ENCODE measurements around the gene SLC6A6.
A peak's percentile ranks its signal among the peaks of the same experiment; 100 is the strongest.

SLC6A6 gene

DNA sequence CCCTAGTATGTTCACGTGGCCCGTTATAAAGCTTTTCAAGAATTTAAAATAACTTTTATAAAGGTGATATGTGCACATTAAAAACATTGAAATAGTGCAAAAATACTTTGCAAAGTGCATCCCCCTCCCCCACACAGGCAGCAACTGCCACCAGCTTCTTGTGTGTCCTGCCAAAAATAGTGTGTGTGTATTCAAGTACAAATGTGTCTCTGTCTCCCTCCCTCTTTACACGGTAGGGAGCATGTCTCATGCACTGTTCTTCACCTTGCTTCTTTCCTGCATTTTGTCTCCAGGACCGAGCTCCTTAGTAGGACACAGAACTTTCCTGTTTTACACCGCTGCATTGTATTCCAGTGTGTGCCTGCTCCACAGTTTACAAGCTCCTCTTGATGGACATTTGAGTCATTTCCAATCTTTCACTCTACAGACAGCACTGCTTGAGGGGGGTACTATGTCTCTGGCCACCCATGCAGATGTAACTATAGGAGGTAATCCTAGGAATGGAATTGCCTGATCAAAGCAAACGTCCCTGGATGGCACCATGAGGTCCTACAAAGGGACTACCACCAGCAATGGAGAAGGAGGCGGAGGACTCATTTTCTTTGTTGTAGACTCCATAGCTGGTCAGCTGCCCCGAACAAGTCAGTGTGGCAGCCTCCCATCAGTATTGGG is 52.4 kb downstream of the SLC6A6 start:
- no peak for DNase-seq

DNA sequence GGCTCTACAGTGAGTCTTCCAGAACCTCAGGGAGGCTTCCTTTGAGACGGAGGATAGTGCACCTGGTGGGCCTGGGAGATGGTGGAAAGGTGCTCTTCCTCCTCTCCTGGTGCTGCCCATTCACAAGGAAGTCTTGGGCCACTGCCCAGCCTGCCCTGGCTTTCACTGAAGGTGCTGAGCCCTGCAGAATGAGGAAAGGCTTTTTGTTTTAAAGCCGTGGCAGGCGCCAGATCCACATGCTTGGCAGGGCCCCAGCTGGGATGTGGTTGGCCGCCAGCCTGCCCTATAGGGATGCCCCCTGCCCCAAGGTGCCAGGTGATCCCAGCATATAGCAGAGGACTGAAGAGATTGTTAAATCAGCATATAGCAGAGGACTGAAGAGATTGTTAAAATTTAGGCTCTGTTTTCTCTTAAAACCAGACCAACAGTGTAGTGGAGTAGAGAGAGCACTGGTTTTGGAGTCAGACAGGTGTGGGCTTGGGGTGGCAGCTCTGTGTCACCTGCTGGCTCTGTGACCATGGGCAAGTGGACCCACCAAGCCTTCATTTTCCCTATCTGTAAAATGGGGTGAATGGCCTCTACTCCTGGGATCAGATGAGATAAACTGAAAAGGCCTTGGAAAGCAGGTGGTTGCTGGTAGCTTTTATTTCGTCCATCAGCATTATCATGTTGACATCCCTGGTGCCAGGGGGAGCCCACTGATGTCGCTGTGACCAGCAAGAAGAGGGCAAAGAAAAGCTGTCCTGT is 53.3 kb downstream of the SLC6A6 start:
- DNase-seq, result no peak

DNA sequence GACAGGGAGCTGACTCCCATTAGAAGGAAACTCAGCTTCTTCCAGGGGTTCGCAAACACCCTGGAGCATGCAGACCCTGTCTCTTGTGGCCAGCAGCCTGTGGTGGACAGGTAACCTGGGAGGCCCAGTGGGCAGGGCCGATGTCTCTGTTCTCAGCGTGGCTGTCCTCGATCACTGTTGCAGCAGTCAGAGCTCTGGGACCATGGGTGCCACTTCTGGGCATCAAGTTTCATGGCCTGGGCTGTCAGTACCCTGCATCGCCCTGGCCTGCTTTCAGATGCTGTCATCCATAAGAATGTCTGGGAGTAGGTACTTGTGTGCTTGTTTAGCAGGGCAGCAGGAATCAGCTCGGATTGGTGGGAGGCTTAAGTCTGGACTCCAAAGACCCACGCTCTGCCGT is 54.4 kb downstream of the SLC6A6 start:
- no peak for DNase-seq

DNA sequence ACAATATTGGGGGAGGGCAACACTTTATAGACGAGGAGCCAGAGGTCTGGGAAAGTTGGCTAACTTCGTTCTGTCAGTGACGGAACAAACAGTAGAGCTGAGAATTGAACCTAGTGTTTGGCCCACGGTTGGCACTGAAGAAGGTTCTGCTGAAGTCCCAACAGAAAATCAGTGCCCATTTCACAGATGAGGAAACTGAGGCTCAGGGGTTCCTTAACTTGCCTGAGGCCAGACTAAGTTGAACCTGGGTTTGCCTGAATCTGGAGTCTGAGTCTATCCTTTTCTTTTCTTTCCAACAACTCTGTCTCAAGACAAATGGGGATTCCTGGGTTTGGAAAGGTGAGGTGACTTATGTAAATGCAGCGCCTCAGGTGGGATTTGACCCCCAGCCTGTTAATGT is 55.1 kb downstream of the SLC6A6 start:
- no peak for DNase-seq

DNA sequence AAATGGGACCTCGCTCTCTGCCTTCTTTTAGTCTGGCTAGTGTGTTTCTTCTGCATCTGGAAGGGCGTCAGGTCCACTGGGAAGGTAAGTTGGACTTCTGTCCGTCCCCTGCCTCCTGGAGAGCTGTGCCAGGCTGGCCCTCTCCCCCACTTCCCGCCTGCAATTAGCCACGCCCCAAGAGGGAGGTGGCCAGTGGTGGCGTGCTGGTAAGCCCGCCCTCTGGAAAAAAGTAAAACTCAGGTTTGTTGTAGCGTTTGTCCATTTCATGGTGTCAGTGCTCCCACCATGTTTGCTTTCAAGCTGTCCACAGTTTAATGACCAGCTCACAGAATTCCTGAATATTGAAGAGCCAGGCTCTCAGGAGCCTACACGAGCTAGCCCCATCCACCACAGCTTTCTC is 55.6 kb downstream of the SLC6A6 start:
- no peak for DNase-seq

DNA sequence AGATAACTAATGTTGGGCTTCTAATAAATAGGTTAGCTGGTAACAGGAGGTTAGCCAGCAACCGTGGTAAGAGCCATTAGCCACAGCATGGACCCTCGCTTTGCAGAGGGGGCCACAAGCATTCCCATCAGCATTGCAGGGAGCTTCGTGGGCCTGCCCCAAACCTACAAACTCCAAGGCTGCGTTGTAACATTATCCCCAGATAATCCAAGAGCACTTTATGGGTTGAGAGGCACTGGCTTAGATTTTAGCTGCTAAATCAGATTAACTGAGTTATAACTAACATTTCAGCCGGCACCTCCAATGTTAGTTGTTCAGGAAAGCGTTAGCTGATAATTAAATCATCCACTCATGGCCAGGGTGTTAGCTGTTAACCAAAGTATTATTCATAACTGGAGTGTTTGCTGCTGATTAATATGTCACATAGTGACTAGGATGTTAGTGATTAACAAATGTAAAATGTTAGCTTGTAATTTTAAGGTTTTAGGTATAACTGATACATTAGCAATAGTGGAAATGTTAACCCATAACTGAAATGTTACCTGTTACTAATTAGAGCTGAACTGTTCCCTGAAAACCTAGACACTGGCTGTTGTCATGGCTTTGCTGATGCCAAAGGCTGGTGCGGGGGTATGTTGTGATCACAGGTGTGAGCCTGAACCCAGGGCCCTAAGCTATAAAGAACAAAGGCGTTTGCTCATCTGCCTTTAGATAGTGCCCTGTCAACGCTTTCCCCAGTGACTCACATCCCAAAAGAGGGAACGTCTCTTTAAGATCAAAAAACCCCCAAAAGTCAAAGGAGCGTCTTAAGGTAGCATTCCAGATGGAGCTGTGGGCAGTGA is 56.2 kb downstream of the SLC6A6 start:
- DNase-seq, result no peak

DNA sequence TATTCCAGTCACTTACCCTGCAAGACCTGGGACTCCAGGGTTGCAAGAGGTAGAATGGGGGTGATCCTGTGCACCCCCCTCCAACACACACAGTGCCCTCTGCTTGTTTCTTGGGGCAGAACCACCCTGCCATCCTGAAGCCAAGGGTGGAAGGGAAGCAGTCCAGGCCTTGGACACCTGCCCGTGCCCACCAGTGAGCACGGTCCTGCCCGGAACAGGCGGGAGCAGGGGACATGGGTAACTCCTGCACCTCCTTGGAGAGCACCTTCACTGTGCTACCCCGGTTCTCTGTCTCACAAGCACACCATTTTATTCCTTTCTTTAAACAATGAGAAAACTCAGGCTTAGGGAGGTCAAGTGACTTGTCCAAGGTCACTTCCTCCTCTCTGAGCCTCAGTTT is 57.0 kb downstream of the SLC6A6 start:
- no peak for DNase-seq

DNA sequence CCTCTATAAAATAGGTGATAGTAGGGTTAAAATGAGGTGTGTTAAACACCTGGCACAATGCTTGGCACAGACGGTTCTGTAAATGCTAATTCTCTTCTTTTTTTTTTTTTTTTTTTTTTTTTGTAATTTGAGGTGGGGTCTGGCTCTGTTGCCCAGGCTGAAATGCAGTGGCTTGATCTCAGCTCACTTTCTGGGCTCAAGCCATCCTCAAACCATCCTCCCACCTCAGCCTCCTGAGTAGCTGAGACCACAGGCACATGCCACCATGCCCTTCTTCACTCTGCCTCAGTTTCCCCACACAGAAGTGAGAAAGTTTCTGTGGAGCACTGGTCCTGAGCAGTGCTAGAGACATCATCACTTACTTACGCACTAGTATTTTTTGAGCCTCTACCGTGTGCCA is 57.4 kb downstream of the SLC6A6 start:
- DNase-seq, result no peak

DNA sequence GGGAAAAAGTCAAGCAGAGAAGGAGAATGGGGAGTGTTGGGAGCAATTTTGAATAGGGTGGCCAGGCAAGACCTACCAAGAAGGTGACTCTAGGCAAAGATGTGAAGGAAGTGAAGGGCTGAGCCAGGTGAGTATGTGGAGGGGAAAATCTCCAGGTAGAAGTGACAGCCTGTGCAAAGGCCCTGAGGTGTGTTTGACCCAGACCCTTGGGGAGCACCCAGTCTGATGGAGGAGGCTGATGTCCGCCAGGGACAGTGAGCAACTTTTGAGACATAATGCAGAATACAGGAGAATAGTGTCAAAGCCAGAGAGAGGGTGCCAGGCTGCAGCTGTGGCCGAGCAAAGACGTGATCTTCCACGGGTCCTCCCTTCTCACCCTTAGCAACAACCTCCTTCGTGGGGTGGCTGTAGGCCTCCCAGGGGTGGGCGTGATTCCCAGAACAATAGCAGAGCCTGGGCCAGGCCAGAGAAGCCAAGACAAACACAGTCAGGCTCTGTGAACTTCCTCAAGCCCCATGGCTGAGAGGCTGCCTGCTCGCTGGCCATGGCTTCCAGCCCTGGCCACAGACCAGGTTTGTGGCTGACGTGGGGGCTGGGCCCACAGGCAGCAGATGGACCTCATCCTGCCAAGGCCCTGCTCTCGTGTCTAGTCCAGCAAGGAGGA is 58.1 kb downstream of the SLC6A6 start:
- DNase-seq, result no peak

DNA sequence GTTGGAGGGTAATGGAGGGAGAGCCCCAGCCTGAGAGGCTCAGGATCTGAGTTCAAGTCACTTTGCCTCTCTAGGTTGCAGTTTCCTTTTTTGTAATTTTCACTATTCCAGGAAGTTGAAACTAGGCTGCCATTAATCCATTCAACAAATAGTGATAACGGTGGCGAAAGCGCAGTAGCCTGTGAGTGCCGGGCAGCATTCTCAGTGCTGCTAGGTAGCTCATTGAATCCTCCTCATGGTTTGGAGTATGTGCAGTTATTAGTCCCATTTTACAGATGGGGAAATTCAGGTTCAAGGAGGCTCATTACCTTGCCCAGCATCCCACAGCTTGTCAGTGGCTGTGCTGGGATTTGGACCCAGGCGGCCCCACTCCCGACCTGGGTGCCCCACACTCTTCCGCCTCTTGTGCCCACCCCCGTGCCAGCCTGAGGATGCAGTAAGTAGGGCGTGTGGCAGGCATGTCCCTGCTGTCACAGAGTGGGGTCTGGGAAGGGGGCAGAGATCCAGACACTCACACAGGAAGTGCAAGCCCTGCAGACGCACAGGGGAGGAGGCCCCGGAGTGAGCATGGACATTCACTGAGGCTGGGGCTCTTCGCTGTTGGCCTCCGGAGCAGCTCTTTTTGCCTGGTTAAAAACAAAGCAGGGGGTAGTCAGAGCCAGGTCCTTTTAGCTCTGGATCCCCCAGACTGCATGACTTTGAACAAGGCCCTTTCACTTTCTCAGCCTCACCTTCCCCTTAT is 58.8 kb downstream of the SLC6A6 start:
- no peak for DNase-seq

DNA sequence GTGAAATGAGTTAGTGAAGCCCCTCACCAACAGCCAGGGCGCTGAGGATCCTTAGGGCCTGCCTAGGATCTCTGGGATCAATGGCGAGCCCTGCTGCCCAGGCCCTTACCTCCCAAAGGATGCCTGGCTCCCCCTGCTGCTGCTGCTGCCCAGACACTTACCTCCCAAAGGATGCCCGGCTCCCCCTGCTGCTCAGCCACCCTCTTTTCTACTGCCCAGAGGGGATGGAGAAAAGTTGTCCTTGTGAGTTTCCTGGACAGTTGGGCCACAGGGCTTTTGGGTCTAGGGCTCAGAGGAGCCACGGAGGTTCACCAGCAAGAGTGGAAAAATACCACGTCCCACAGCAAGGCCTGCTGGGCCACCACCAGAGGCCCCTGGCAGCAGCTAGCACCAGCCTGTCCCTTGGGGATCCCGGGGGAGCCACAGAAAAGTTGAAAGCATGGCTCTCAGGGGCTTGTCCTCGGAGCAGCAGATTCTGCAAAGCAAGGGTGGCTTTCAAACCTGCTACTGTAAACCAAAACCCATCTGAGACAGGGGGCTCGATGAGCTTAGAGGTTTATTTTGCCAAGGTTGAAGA is 59.4 kb downstream of the SLC6A6 start:
- peak; percentile 35 for DNase-seq

DNA sequence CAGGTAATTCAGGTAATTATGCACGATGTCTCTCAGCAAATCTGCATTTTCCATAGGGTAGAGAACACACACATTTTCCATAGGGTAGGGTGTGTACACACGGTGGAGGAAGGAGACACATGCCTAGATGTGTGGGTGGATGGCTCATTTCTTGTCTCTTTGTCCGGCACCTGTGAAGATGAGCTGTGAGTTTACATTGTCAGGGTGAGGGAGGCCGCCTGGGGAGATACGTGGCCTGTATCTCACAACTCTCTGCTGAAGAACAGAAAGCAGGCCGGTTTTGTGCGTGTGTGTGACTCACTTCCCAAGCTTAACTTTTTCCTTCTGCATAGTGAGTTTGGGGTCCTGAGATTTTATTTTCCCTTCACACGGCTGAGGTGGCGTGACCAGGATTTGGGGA is 60.3 kb downstream of the SLC6A6 start:
- DNase-seq, result no peak

DNA sequence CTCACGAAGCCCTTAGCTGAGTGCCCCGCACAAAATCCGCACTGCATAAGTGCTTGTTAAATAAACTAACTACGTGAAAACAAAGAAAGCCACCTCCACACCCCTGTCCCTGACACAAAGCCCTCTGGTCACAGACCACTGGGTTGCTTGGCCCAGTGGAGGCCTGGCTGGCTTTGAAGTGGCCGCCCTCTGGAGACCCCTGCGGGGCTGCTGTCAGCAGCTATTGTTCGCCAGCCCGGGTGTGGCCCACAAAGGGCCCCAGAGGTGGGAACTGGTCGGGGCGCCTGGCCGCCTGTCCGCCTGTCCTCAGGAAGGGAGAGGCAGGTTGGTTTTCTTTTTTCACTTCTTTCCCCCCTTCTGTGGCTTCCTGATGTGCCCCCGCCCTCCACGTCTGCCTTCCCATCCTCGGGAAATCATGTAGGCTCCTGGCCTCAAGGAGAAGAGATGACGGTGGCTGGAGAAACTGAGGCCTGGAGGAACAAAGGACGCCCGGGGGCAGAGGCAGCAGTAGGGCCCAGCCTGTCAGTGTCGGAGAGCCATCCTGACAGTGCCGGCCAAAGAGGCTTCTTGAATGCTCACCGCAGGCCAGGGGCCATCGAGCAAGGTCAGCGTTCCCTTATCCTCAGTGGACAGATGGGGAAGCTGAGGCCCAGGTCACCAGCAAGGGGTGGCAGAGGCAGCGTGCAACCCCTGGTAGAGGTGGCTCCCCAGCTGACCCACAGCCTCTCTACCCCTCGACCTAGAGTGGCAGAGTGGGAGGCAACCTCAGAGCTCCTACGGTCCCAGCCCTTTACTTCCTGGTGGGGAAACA is 61.1 kb downstream of the SLC6A6 start:
- DNase-seq, result no peak

DNA sequence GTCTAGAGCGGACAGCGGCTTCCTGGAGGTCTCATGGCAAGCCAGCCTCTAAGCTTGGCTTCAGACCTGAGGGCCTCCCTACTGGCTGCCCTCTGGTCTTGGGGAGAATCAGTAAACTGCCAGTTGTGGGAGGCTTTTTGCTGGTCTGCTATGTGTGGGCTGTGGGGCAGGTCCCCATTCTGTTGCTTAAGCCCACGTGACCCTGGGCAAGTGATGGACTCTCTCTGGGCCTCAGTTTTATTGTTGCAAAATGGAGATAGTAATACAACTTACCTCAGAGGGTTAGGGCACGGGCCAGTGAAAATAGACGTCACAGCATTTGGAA is 61.7 kb downstream of the SLC6A6 start:
- no peak for DNase-seq

DNA sequence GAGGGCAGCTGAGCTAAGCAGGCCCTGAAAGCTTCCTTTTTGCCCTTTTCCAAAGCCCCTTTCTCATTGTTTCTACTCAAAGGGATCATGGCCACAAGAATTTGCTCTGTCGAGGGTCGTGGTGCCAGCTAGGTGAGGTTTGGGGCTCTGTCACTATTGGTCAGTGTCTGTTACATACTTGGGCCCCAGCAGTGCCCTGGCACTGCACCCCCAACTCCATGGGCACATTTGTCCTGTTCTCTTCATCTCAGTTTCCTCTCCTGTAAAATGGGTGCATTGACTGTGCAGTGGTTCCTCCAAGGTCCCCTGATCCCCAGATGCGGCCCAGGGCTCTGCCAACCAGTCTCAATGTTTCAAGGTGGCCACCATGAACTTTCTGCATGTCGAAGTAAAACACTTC is 62.1 kb downstream of the SLC6A6 start:
- DNase-seq, result no peak

DNA sequence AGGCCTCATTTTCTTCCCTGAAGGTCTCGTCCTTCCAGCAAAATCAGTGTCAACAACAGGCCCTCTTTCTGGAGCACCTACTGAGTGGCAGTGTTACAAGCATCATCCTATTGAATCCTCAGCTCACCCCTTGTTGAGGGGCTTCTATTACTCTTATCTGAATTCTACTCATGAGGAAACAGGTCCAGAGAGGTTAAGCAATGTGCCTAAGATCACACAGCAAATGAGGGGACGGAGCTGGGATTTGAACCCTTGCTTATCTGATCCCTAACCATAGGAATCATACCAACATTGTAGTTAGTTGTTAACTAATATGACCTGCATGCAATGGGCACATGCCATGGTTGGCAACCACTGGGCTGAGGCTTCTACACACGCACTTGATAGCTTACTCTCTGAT is 63.0 kb downstream of the SLC6A6 start:
- no peak for DNase-seq

DNA sequence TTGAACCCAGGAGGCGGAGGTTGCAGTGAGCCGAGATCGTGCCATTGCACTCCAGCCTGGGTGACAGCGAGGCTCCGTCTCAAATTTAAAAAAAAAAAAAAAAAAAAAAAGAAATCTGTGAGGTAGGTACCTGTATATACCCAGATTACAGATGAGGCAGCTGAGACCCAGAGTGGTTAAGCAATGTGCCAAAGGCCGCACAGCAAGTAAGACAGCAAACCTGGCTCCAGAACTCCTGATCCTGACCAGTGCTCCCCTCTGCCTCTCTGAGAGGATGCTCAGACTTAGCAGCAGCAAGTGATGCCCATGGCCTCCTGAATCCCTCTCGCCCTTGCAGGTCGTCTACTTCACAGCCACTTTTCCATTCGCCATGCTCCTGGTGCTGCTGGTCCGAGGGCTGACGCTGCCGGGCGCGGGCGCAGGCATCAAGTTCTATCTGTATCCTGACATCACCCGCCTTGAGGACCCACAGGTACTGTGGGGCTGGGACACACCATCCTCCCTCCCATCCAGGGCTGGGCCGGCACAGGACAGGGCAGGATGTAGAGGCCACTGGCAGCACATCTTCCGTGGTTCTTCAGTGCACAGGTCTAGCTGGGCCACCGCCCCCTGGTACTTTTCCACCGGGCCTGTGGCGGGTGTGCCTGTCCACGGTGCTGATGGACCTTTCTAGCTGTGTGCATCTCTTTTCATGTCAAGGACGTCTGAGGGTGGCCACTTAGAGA is 63.9 kb downstream of the SLC6A6 start:
- no peak for DNase-seq

DNA sequence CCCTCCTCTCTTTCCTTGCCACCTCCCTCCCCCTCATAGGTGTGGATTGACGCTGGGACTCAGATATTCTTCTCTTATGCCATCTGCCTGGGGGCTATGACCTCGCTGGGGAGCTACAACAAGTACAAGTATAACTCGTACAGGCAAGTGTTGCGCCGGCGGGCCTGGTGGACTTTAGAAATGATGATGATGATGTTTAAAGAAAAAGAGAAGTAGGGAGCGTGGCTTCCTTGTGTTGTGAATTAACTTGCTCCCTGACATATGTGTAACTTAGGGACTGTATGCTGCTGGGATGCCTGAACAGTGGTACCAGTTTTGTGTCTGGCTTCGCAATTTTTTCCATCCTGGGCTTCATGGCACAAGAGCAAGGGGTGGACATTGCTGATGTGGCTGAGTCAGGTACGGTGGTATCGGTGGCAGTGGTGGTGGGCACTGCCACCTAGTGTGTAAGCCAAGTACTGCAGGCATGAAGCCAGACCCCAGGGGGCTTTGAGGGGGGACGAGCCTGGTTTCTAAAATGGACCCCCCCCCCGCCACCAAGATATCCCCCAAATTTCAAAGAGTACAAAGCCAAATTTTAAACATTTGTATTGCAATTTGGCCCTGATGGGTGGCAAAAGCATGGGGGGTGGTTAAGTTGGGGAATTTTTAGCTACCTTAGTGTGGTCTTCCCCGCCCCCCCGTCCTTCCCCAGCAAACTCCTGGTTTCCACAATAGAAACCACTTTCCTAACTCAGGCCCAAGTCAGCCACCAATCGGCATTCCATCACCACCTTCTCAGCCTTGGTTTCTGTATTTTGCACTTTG is 65.6 kb downstream of the SLC6A6 start:
- peak; percentile 46 for DNase-seq

DNA sequence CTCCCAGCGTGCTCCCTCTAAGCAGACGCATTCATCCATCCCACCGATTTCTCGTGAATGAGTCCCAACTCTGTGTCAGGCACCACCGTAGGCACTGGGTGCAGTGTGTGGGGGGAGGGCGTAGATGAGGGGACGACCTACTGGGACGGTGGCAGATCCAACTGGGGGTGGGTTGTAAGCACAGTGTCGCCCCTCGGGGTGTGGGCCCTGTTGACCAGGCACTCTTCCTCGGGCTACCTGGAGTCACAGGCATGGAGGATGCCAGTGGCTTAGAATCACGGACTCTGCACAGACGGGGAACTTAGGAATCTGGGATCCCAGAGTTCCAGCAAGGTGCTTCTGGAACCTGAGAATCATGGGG is 66.2 kb downstream of the SLC6A6 start:
- DNase-seq, result no peak

DNA sequence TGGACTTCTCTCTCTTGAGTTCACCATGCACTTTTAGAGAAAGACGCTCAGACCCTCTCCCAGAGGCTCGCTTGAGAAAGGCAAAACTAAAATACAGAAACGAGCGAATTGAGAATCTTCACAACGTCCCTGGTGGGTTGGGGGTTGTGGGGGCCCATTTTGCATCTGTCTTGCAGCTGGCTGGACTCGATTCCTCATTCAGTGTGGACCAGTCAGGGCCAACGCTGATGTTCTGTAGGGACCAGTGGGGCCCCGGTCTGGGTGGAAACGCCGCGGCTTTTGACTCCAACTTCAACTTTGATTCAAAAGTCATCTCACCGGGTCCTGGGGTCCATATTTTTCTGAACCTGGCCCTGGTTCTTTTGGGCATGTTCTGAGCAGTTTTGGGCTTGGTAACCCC is 68.1 kb downstream of the SLC6A6 start:
- DNase-seq, result no peak

Measured in T-helper 9 cell (primary cell).